SK-N-SH (cell line): ENCODE data around the gene SOX30. TPM values are rescaled to one million over a fixed set of nuclear protein-coding genes. Genes with fewer than 3 reads are reported as not detected.
"Not testable (repeated sequence)": the region's sequence is repeated elsewhere in the genome, so short reads cannot be mapped to it uniquely, and the experiment has no call there.

Source experiments
- CTCF ChIA-PET: fragments of 300-600, 350-600 bp; formaldehyde crosslinking; extraction: SDS; loops from one replicate; lab custom pipeline; 2021; lab: Yijun Ruan, JAX
- POLR2A ChIA-PET: fragments of 350-600 bp; sonication (Branson Sonifier 250); formaldehyde crosslinking; extraction: SDS; loops from one replicate; lab custom pipeline; 2020; ENCODE audit warnings: antibody characterized with exemption, inconsistent platforms; lab: Yijun Ruan, JAX
- DNase-seq: peaks from one replicate; pipeline ENCODE4 v3.0.0; 2012
- H2AFZ ChIP-seq: fragments of 200-600 bp; sonication (generic); 2 replicates; pipeline ENCODE4 v1.8.1; 2016; ENCODE audit warnings: antibody characterized with exemption, mild to moderate bottlenecking, low read depth
- H3F3A ChIP-seq: fragments of 200-600 bp; sonication (generic); replicated peaks from 2 replicates; pipeline ENCODE3; 2016; ENCODE audit warnings: antibody characterized with exemption, mild to moderate bottlenecking; ENCODE audit not compliant: insufficient read depth
- H3K27ac ChIP-seq, 2 experiments: fragments of 200-500 bp in 1 of 2; fragments of 200-600 bp in 1 of 2; sonication (Bioruptor generic) in 1 of 2; sonication (generic), shearing (Covaris generic) in 1 of 2; 2 replicates each; pipeline versions ENCODE4 v1.5.1 to v1.6.1; 2014 to 2016; ENCODE audit warnings: low read depth in 2 of 2, inconsistent platforms in 1 of 2, low read length in 1 of 2, mild to moderate bottlenecking in 1 of 2, mixed read lengths in 1 of 2
- H3K27me3 ChIP-seq: fragments of 200-600 bp; sonication (generic), shearing (Covaris generic); 2 replicates; pipeline ENCODE4 v1.6.1; 2016; ENCODE audit warnings: mixed run types; ENCODE audit not compliant: insufficient read depth
- H3K36me3 ChIP-seq, 2 experiments: fragments of 200-500 bp in 1 of 2; fragments of 200-600 bp in 1 of 2; sonication (Bioruptor generic) in 1 of 2; sonication (generic) in 1 of 2; replicated peaks in 1 of 2; 2 replicates each; pipeline versions ENCODE3 to v1.5.1; 2014 to 2016; ENCODE audit warnings: low read length in 1 of 2, mild to moderate bottlenecking in 1 of 2; ENCODE audit not compliant: insufficient read depth in 2 of 2, control insufficient read depth in 1 of 2
- H3K4me1 ChIP-seq, 2 experiments: fragments of 200-500 bp in 1 of 2; fragments of 200-600 bp in 1 of 2; sonication (Bioruptor generic) in 1 of 2; sonication (generic), shearing (Covaris generic) in 1 of 2; 2 replicates each; pipeline versions ENCODE4 v1.5.1 to v1.6.1; 2014 to 2016; ENCODE audit warnings: low read depth in 1 of 2, low read length in 1 of 2, mixed run types in 1 of 2; ENCODE audit not compliant: insufficient read depth in 2 of 2, control insufficient read depth in 1 of 2
- H3K4me2 ChIP-seq: fragments of 200-600 bp; sonication (generic), shearing (Covaris generic); 2 replicates; pipeline ENCODE4 v1.6.1; 2017; ENCODE audit warnings: mixed run types
- H3K4me3 ChIP-seq, 2 experiments: fragments of 200-500 bp in 1 of 2; fragments of 200-600 bp in 1 of 2; sonication (Bioruptor generic) in 1 of 2; sonication (generic), shearing (Covaris generic) in 1 of 2; 2 replicates each; pipeline versions ENCODE4 v1.5.1 to v1.8.1; 2014 to 2016; ENCODE audit warnings: low read depth in 2 of 2, inconsistent platforms in 1 of 2, low read length in 1 of 2, mild to moderate bottlenecking in 1 of 2, mixed read lengths in 1 of 2, moderate library complexity in 1 of 2
- H3K79me2 ChIP-seq: fragments of 200-600 bp; sonication (generic); 2 replicates; pipeline ENCODE4 v1.8.1; 2017; ENCODE audit warnings: mild to moderate bottlenecking; ENCODE audit not compliant: insufficient read depth
- H3K9ac ChIP-seq: fragments of 200-600 bp; sonication (generic); 2 replicates; pipeline ENCODE4 v1.6.1; 2017; ENCODE audit warnings: mixed run types
- H3K9me2 ChIP-seq: fragments of 200-600 bp; sonication (generic); 2 replicates; pipeline ENCODE4 v1.6.1; 2017; ENCODE audit warnings: mixed run types
- H3K9me3 ChIP-seq: fragments of 200-600 bp; sonication (generic); 2 replicates; pipeline ENCODE4 v1.6.1; 2017; ENCODE audit warnings: mixed run types, mild to moderate bottlenecking, moderate library complexity
- H4K20me1 ChIP-seq: fragments of 200-600 bp; sonication (generic); 2 replicates; pipeline ENCODE4 v1.6.1; 2017; ENCODE audit warnings: mild to moderate bottlenecking, mixed run types; ENCODE audit not compliant: insufficient read depth
- MXI1 ChIP-seq: IDR thresholded peaks from 2 replicates; pipeline ENCODE4 v1.6.1; 2012; ENCODE audit warnings: mild to moderate bottlenecking, low read depth, low read length, improper control_type of control experiment
- NRF1 ChIP-seq: IDR thresholded peaks from 2 replicates; pipeline ENCODE4 v1.6.1; 2012; ENCODE audit warnings: low read depth, mild to moderate bottlenecking, low read length
- WGBS: methylation state at CpG from one replicate; pipeline ENCODE4 v1.1.6; 2017; ENCODE audit warnings: low lambda C conversion rate; 5-methylcytosine and 5-hydroxymethylcytosine counted together
- polyA plus RNA-seq, 3 experiments: library from polyadenylated mRNA; depleted of rRNA; stranded (reverse); fragments of >200 nt; gene quantifications; 2 replicates each; pipeline ENCODE4 v1.2.3, GENCODE V29; 2012

The SOX30 gene
- polyA plus RNA-seq (2012; rRNA removed), result 0.10 and 0.13 TPM in 2 replicates
- polyA plus RNA-seq (2012; cell fraction: cytosol; rRNA removed), result 0.14 TPM in 2 replicates
- 0.07 and 0.11 TPM in 2 replicates for polyA plus RNA-seq (2012; cell fraction: nucleus; rRNA removed)

DNA sequence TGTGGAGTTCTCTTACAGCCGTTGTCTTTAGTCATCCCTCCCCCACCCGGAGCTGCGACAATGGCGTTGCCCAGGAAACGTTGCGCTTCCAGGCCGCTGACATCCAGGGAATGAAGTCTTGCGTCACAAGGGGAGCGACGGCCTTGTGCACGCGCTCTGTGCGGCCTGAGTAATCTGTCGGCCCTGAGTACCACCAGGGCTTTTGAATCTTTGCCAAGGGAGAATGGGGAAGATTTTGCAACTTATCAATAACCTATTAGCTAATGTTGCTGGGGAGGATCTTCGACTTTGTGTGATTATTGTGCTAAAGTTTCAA lies at the start of gene SOX30:
Gene SOX30 (minus strand): TSS at position 62 of the 316 bp plus-strand sequence. CDS start 360 bp downstream, outside the sequence.
- POLR2A ChIA-PET, result no interaction called here
- no peaks in the 10 kb centered on the region for H3K27me3 ChIP-seq

DNA sequence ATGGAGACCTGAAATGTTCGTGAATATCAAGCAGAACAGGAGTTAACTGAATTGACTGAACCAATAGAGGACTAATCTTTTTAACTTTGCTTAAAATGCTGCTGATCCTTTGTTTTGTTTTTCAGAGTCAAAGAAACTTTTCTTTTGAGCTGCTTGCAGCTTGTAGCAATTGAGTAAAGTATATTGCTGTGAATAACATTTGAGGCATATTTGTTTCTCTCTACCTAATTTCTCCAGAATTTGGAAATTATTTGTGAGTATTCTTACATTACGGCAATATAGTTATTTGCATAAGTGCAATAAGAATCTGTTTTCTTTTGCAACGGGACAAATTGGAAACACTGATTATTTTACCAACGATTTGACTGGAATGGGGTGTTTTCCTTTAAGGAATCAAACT lies 46.4 kb upstream of the SOX30 start:
- H3K4me2 ChIP-seq, H2AFZ ChIP-seq, H3K4me1 ChIP-seq, H3K27me3 ChIP-seq, H3K27ac ChIP-seq, H4K20me1 ChIP-seq, H3K9ac ChIP-seq, DNase-seq, H3K36me3 ChIP-seq, H3K79me2 ChIP-seq, CTCF ChIA-PET, POLR2A ChIA-PET, H3K4me3 ChIP-seq, H3K9me2 ChIP-seq, H3F3A ChIP-seq: not testable (repeated sequence)
- 44% methylated on average over 4 of the region's 4 CpGs for WGBS
- H3K9me3 ChIP-seq, result peaks cover 17% of the 10 kb centered on the region; the same call in 1 of the 2 replicates

More for the DNA sequence above, at the start of gene SOX30:
- CTCF ChIA-PET, result no interaction called here
- no peak within 1 kb of the TSS for H2AFZ ChIP-seq
- H3K4me2 ChIP-seq, result no peak within 1 kb of the TSS
- no peaks in the 10 kb centered on the region for H3K79me2 ChIP-seq
- no peak within 1 kb of the TSS for H3K9ac ChIP-seq
- no peak for TF ChIP-seq MXI1
- no peak for TF ChIP-seq NRF1
- 0 out of 2 replicates have a peak, but pooled peaks cover 2% of the 10 kb centered on the region for H3K9me3 ChIP-seq
- DNase-seq, result no peak
- peaks cover 13% of the 10 kb centered on the region for H3F3A ChIP-seq
- no peaks in the 10 kb centered on the region for H3K9me2 ChIP-seq
- WGBS, result 91% methylated on average over 15 of the region's 15 CpGs
- no peaks in the 10 kb centered on the region for H3K36me3 ChIP-seq
- no peak within 1 kb of the TSS for H3K27ac ChIP-seq
- peaks cover 0 to 5% of the 10 kb centered on the region in 2 experiments; a peak in 1 of 4 replicates for H3K4me1 ChIP-seq
- H4K20me1 ChIP-seq, result no peaks in the 10 kb centered on the region
- H3K4me3 ChIP-seq, result no peak within 1 kb of the TSS

- 75% methylated on average over 3 of the region's 3 CpGs for WGBS
- H3K36me3 ChIP-seq, H4K20me1 ChIP-seq, H3K27ac ChIP-seq, CTCF ChIA-PET, H3K4me3 ChIP-seq, H3F3A ChIP-seq, H3K27me3 ChIP-seq, DNase-seq, H3K4me1 ChIP-seq, H3K4me2 ChIP-seq, H3K79me2 ChIP-seq, POLR2A ChIA-PET, H3K9ac ChIP-seq, H3K9me2 ChIP-seq, H2AFZ ChIP-seq: not testable (repeated sequence)
- peaks cover 17% of the 10 kb centered on the region; the same call in 1 of the 2 replicates for H3K9me3 ChIP-seq
Measured at GRCh38 chr5:157696154-157696553, 43.9 kb upstream of the SOX30 start.

- H2AFZ ChIP-seq, H3F3A ChIP-seq, H4K20me1 ChIP-seq, H3K9ac ChIP-seq, H3K36me3 ChIP-seq, POLR2A ChIA-PET, H3K79me2 ChIP-seq, DNase-seq, H3K4me3 ChIP-seq, H3K27ac ChIP-seq, H3K27me3 ChIP-seq, H3K4me1 ChIP-seq, H3K4me2 ChIP-seq, CTCF ChIA-PET, H3K9me2 ChIP-seq: not testable (repeated sequence)
- 84% methylated on average over 6 of the region's 25 CpGs for WGBS
- peaks cover 11% of the 10 kb centered on the region; the same call in 1 of the 2 replicates for H3K9me3 ChIP-seq
Measured at GRCh38 chr5:157693816-157694215, 41.6 kb upstream of the SOX30 start.
